Tibial nerve (tissue), 4 donors: ENCODE measurements around the gene LTB4R. TPM values are rescaled to one million over a fixed set of nuclear protein-coding genes. Genes with fewer than 3 reads are reported as not detected.

Experiments
- DNase-seq, 2 donors: peaks; one replicate each; pipeline ENCODE4 v3.0.0-alpha.2; 2019; ENCODE audit warnings: low spot score in 2 of 2
- H3K27ac ChIP-seq, 4 donors: fragments of 200-600 bp; sonication (generic) in 3 of 4; one replicate each; pipeline ENCODE4 v1.5.1; 2017 to 2019; ENCODE audit warnings: mild to moderate bottlenecking in 1 of 4
- H3K27me3 ChIP-seq, 2 donors: fragments of 200-600 bp; sonication (generic) in 1 of 2; one replicate each; pipeline versions ENCODE4 v1.5.1 to v1.6.0; 2017 to 2019
- H3K36me3 ChIP-seq, 3 donors: fragments of 200-600 bp; sonication (generic); one replicate each; pipeline ENCODE4 v1.5.1; 2018 to 2019
- H3K4me1 ChIP-seq, 4 donors: fragments of 200-600 bp; sonication (generic) in 3 of 4; one replicate each; pipeline ENCODE4 v1.5.1; 2017 to 2019
- H3K4me3 ChIP-seq, 4 donors: fragments of 200-600 bp; sonication (generic) in 3 of 4; one replicate each; pipeline ENCODE4 v1.5.1; 2017 to 2019; ENCODE audit warnings: mild to moderate bottlenecking in 1 of 4, moderate library complexity in 1 of 4
- H3K9me3 ChIP-seq, 4 donors: fragments of 200-600 bp; sonication (generic) in 3 of 4; one replicate each; pipeline ENCODE4 v1.5.1; 2017 to 2019
- EP300 ChIP-seq, 2 donors: sonication (generic); formaldehyde crosslinking; IDR thresholded peaks; one replicate each; pipeline ENCODE4 v1.6.1; 2017; ENCODE audit warnings: antibody characterized with exemption in 2 of 2, mild to moderate bottlenecking in 1 of 2
- POLR2A ChIP-seq, 2 donors: fragments of 450-650 bp; IDR thresholded peaks; one replicate each; pipeline ENCODE4 v1.6.1; 2017; ENCODE audit warnings: antibody characterized with exemption in 2 of 2, mild to moderate bottlenecking in 2 of 2, moderate library complexity in 2 of 2
- WGBS, 2 donors: methylation state at CpG; one replicate each; pipeline ENCODE4 v1.1.5; 2018; 5-methylcytosine and 5-hydroxymethylcytosine counted together
- total RNA-seq, 4 donors: library from RNA; depleted of rRNA; stranded (reverse); fragments of >200 nt; gene quantifications; one replicate each; pipeline ENCODE4 v1.1.0, GENCODE V29; 2016
- TF ChIP-seq, protein P1 (sequence below), 5 experiments: fragments of 200-600 bp in 3 of 5; fragments of 450-650 bp in 2 of 5; sonication (generic) in 3 of 5; IDR thresholded peaks; one replicate each; pipeline ENCODE4 v1.5.1; 2016 to 2019; ENCODE audit warnings: antibody characterized with exemption in 5 of 5, mild to moderate bottlenecking in 3 of 5, moderate library complexity in 2 of 5

Gene LTB4R
- total RNA-seq, 4 donors from 2014 or later = 8.4 to 14.4 (median 11.8) TPM

DNA sequence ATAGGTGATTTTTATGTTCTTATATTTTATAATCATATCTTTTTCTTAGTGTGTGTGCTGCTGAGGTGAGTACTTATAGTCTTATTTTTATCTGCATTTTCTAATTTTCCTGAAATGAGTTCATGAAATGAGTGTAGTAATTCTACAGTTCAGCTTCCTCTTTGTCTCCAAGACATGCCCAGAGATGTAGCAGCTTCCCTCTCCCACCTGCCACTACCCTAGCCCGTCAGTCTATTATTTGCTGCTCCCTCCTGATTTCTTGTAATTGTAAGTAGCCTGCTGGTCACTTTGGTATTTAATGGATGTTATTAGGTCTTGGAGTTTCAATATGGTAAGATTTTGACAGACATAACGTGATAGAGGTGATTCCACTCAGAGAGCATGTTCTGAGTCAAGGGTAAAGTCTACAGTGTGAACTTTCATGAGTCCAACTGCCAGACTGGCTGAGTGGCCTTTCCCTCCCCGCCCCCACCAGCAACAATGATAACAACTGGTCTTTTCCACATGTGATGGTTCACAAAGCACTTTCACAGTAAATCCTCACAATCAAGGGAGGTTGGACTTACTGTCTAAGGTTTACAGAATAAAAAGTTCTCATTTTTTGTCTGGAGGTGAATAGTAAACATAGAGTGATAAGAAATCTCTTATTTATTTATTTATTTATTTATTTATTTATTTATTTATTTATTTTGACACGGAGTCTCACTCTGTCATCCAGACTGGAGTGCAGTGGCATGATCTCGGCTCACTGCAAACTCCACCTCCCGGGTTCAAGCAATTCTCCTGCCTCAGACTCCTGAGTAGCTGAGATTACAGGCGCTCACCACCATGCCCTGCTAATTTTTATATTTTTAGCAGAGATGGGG lies 32.7 kb downstream of the LTB4R start:
- no peaks in the 10 kb centered on the region for H3K36me3 ChIP-seq
- 76 to 77% methylated on average over 7 of the region's 7 CpGs for WGBS, 2 donors
- DNase-seq = no peak
- no peak overlapping the region for H3K27ac ChIP-seq
- peaks cover 0 to 32% of the 10 kb centered on the region in 2 donors for H3K27me3 ChIP-seq
- peaks cover 0 to 8% (median 0%) of the 10 kb centered on the region in 4 donors for H3K4me1 ChIP-seq
- H3K9me3 ChIP-seq = no peaks in the 10 kb centered on the region
- H3K4me3 ChIP-seq = no peak overlapping the region
- no peak for TF ChIP-seq EP300 (IDR thresholded peaks at IDR 0.05)
- TF ChIP-seq, protein P1, sequence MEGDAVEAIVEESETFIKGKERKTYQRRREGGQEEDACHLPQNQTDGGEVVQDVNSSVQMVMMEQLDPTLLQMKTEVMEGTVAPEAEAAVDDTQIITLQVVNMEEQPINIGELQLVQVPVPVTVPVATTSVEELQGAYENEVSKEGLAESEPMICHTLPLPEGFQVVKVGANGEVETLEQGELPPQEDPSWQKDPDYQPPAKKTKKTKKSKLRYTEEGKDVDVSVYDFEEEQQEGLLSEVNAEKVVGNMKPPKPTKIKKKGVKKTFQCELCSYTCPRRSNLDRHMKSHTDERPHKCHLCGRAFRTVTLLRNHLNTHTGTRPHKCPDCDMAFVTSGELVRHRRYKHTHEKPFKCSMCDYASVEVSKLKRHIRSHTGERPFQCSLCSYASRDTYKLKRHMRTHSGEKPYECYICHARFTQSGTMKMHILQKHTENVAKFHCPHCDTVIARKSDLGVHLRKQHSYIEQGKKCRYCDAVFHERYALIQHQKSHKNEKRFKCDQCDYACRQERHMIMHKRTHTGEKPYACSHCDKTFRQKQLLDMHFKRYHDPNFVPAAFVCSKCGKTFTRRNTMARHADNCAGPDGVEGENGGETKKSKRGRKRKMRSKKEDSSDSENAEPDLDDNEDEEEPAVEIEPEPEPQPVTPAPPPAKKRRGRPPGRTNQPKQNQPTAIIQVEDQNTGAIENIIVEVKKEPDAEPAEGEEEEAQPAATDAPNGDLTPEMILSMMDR (IDR thresholded peaks at IDR 0.05) = no peak
- no peak for TF ChIP-seq POLR2A (IDR thresholded peaks at IDR 0.05)

DNA sequence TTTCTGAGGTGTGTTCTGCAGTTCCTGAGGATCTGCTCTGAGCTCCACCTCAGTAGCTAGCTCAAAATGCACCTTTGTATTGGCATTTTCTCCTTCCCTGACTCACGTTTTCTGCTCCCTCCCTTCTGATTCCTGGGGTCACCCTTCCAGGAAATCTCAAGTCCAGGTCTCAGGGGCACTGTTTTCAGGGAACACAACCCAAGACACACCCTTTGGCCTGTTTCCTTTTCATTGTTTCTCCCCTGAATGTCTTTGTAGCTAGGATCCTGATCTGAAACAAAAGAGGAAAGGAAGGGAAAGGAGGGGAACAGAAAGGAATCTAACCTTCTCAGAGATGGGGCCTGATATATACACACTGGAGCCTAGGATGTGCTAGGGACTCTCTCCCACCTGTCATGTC lies 35.8 kb downstream of the LTB4R start:
- Histone ChIP-seq H3K9me3 (no peaks in the 10 kb centered on the region), H3K36me3 (no peaks in the 10 kb centered on the region), H3K27ac (no peak overlapping the region), H3K4me1 (no peaks in the 10 kb centered on the region), H3K27me3 (peaks cover 0 to 21% of the 10 kb centered on the region in 2 donors), H3K4me3 (no peak overlapping the region)
- TF ChIP-seq, protein P1 (IDR thresholded peaks at IDR 0.05) = no peak
- TF ChIP-seq EP300 (IDR thresholded peaks at IDR 0.05) (no peak), POLR2A (IDR thresholded peaks at IDR 0.05) (no peak)
- WGBS, 2 donors = 36 to 44% methylated on average over 1 of the region's 1 CpG
- no peak for DNase-seq

DNA sequence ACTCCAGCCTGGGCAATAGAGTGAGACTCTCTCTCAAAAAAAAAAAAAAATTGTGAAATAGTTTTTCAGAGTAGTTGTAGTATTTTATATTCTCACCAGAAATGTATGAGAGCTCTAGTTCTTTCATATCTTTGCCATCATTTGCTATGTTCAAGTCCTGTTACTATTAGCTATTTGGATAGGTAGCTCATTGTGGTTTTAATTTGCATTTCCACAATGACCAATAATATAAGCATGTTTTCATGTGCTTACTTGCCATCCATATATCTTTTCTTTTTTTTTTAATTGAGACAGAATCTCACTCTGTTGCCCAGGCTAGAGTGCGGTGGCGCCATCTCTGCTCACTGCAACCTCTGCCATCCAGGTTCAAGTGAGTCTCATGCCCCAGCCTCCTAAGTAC lies 36.9 kb downstream of the LTB4R start:
- WGBS, 2 donors = 82 to 95% methylated on average over 2 of the region's 2 CpGs
- peaks cover 0 to 29% of the 10 kb centered on the region in 2 donors for H3K27me3 ChIP-seq
- H3K9me3 ChIP-seq = no peaks in the 10 kb centered on the region
- no peaks in the 10 kb centered on the region for H3K36me3 ChIP-seq
- no peaks in the 10 kb centered on the region for H3K4me1 ChIP-seq
- no peak for DNase-seq
- no peak overlapping the region for H3K4me3 ChIP-seq
- TF ChIP-seq POLR2A (IDR thresholded peaks at IDR 0.05) (no peak), EP300 (IDR thresholded peaks at IDR 0.05) (no peak)
- TF ChIP-seq, protein P1 (IDR thresholded peaks at IDR 0.05) = no peak
- no peak overlapping the region for H3K27ac ChIP-seq

DNA sequence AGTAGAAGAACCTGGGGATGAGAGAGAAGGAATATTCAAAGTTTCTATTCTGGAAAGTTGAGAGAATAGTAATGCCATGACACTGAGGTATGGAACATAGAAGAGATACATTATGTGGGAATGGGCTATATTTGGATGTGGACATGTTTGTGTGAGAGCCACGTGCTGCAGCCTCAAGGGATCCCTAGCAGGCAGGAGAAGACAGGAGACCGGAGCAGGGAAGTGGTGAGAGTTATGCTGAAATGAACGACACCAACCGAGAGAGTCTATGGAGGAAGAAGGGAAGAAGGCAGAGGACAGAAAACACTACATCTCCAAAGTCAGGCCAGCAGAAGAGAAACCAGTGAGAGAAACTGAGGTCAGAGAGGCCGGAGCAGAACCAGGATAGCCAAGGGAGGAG lies 38.4 kb downstream of the LTB4R start:
- WGBS, 2 donors = 65 to 66% methylated on average over 5 of the region's 5 CpGs
- TF ChIP-seq EP300 (IDR thresholded peaks at IDR 0.05) = no peak
- TF ChIP-seq, protein P1 (IDR thresholded peaks at IDR 0.05) = no peak
- TF ChIP-seq POLR2A (IDR thresholded peaks at IDR 0.05) = no peak
- Histone ChIP-seq H3K27me3 (peaks cover 0 to 20% of the 10 kb centered on the region in 2 donors), H3K4me1 (no peaks in the 10 kb centered on the region), H3K36me3 (no peaks in the 10 kb centered on the region), H3K4me3 (no peak overlapping the region), H3K27ac (no peak overlapping the region), H3K9me3 (no peaks in the 10 kb centered on the region)
- no peak for DNase-seq

DNA sequence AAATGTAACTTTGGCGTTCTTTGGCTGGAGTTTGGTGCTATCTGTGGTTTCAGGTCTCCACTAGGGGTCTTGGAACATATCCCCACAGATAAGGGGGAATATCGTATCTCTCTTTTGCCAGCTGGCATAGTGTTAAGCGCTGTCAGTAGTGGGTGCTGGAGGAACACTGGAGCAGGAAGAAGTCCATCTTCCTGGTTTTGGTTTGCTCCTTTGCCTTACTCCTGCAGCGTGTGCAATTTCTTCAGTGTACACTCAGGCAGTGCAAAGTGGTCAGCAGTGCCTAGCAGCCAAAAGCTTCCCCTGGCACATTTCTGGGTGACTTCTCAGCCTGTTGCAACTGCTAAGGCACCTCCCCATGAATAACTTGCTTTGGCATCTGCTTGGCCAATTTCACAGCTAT lies 40.2 kb downstream of the LTB4R start:
- TF ChIP-seq POLR2A (IDR thresholded peaks at IDR 0.05) = no peak
- TF ChIP-seq EP300 (IDR thresholded peaks at IDR 0.05) = no peak
- TF ChIP-seq, protein P1 (IDR thresholded peaks at IDR 0.05) = no peak
- Histone ChIP-seq H3K9me3 (no peaks in the 10 kb centered on the region), H3K27ac (no peak overlapping the region), H3K27me3 (peaks cover 0 to 14% of the 10 kb centered on the region in 2 donors), H3K36me3 (no peaks in the 10 kb centered on the region), H3K4me3 (no peak overlapping the region), H3K4me1 (no peaks in the 10 kb centered on the region)
- no peak for DNase-seq
- 11 to 27% methylated on average over 4 of the region's 4 CpGs for WGBS, 2 donors
